Peyer's patch (tissue), 4 donors: ENCODE data around the gene FHOD3.

Experiments used
- CTCF ChIP-seq, 6 experiments: fragments of 450-650 bp in 4 of 6; fragments of 200-600 bp in 2 of 6; sonication (generic) in 1 of 6; IDR thresholded peaks; one replicate each; pipeline ENCODE4 v1.5.1; 2017 to 2019; ENCODE audit warnings: antibody characterized with exemption in 6 of 6, mild to moderate bottlenecking in 3 of 6, moderate library complexity in 1 of 6
- POLR2A ChIP-seq, 2 donors: fragments of 450-650 bp; IDR thresholded peaks; one replicate each; pipeline ENCODE4 v1.5.1; 2017; ENCODE audit warnings: antibody characterized with exemption in 2 of 2, mild to moderate bottlenecking in 2 of 2, moderate library complexity in 2 of 2

- TF ChIP-seq CTCF (IDR thresholded peaks at IDR 0.05) (no peak), POLR2A (IDR thresholded peaks at IDR 0.05) (no peak)
These were observed 495.2 kb downstream of the FHOD3 start for GRCh38 chr18:36792634-36793283.
